T1000 (cell line): ENCODE data around the gene HDGFL2.

Experiments used
- DNase-seq: peaks from one replicate; lab custom pipeline; 2025; ENCODE audit warnings: mixed read lengths; lab: John Stamatoyannopoulos, UW

The HDGFL2 gene

GRCh38 chr19:4499318-4499717, 27.2 kb downstream of the HDGFL2 start:
- DNase-seq: no peak

- DNase-seq: no peak
These were observed 27.8 kb downstream of the HDGFL2 start for GRCh38 chr19:4499855-4500254.

GRCh38 chr19:4500841-4501591, 28.9 kb downstream of the HDGFL2 start:
- no peak for DNase-seq

GRCh38 chr19:4501691-4502090, 29.6 kb downstream of the HDGFL2 start:
- DNase-seq: no peak

GRCh38 chr19:4502282-4503131, 30.4 kb downstream of the HDGFL2 start:
- DNase-seq: no peak

- DNase-seq: no peak
These were observed 31.2 kb downstream of the HDGFL2 start for GRCh38 chr19:4503132-4503824.

- no peak for DNase-seq
These were observed 31.7 kb downstream of the HDGFL2 start for GRCh38 chr19:4503825-4504170.

- DNase-seq: no peak
These were observed 32.2 kb downstream of the HDGFL2 start for GRCh38 chr19:4504297-4504701.

GRCh38 chr19:4504891-4505569, 32.9 kb downstream of the HDGFL2 start:
- no peak for DNase-seq

- DNase-seq: no peak
These were observed 33.7 kb downstream of the HDGFL2 start for GRCh38 chr19:4505570-4506448.

- DNase-seq: no peak
These were observed 34.5 kb downstream of the HDGFL2 start for GRCh38 chr19:4506449-4507149.

- DNase-seq: no peak
These were observed 35.0 kb downstream of the HDGFL2 start for GRCh38 chr19:4507150-4507452.

- DNase-seq: no peak
These were observed 35.7 kb downstream of the HDGFL2 start for GRCh38 chr19:4507804-4508203.

- DNase-seq: no peak
These were observed 36.6 kb downstream of the HDGFL2 start for GRCh38 chr19:4508698-4509097.

GRCh38 chr19:4510435-4511255, 38.5 kb downstream of the HDGFL2 start:
- DNase-seq: no peak

- no peak for DNase-seq
These were observed 39.4 kb downstream of the HDGFL2 start for GRCh38 chr19:4511300-4512054.

- DNase-seq: no peak
These were observed 40.0 kb downstream of the HDGFL2 start for GRCh38 chr19:4512070-4512469.

GRCh38 chr19:4513248-4513647, 41.2 kb downstream of the HDGFL2 start:
- no peak for DNase-seq

GRCh38 chr19:4515732-4516131, 43.6 kb downstream of the HDGFL2 start:
- no peak for DNase-seq
